ENCODE results near the gene SDK1.

SDK1 gene

DNA sequence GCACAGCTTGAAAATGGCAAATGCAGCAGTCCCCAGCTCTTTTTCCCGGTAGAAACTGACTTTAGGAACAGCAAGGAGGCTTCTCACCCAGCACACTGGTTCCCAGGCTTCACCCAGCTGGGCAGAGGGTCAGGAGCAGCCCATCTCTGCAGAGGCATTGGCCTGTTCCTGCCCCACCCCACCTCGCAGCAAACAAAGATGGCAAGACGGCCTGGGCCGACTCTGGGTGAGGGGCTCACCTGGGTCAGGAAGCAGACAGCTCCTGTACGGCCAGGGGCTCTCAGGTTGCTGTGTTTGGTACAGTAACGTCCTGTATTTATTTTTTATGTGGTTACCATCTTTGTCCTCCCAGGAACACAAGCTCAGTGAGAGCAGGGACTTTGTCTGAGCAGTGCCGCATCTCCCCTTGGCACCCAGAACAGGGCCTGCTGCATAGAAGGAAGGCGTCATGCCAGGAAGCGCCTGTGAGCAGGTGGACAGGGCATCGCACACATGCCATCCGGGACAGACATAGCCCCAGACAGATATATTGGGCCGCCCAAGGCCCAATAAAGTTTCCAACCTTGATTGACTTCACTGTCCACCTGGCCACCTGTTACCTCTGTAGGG, 796.1 kb downstream of the SDK1 start:
- H3K14ac ChIP-seq (ENCODE audit: low read length) = no peak overlapping the region
- DNase-seq = no peak
- no peaks in the 10 kb centered on the region for H3K79me2 ChIP-seq (ENCODE audit: control insufficient read depth, insufficient read depth, low read length, poor library complexity)
- no peak overlapping the region for H2BK5ac ChIP-seq (ENCODE audit: low read depth, low read length, poor library complexity)
- no peak overlapping the region for H3K27ac ChIP-seq (ENCODE audit: low read depth, low read length)
- H3K79me1 ChIP-seq (ENCODE audit: low read length) = no peaks in the 10 kb centered on the region
- no peak overlapping the region for H3K9ac ChIP-seq (ENCODE audit: low read length)
- H4K91ac ChIP-seq (ENCODE audit: low read depth, low read length) = no peak overlapping the region
- H2BK120ac ChIP-seq (ENCODE audit: insufficient read depth, low read length, poor library complexity) = no peak overlapping the region
- H2BK12ac ChIP-seq (ENCODE audit: low read length) = no peak overlapping the region
- peaks cover 3% of the 10 kb centered on the region in 2 experiments for H3K4me1 ChIP-seq (ENCODE audit: control insufficient read depth in 1 of 2, insufficient read depth in 2 of 2, low read length in 2 of 2)
- no peaks in the 10 kb centered on the region for H3K27me3 ChIP-seq (ENCODE audit: insufficient read depth, low read length)
- peaks cover 4% of the 10 kb centered on the region for H3K9me3 ChIP-seq (ENCODE audit: insufficient read depth, low read depth, low read length)
- peaks cover 4 to 7% of the 10 kb centered on the region in 2 experiments for H3K36me3 ChIP-seq (ENCODE audit: control insufficient read depth in 1 of 2, insufficient read depth in 2 of 2, low read length in 2 of 2)
- H4K12ac ChIP-seq (ENCODE audit: low read depth, low read length) = no peak overlapping the region
- no peak overlapping the region for H3K4me2 ChIP-seq (ENCODE audit: low read length)
- no peak overlapping the region for H4K8ac ChIP-seq (ENCODE audit: low read depth, low read length)
- H3K4me3 ChIP-seq (ENCODE audit: low read depth, low read length) = no peak overlapping the region
- H3K4ac ChIP-seq (ENCODE audit: low read depth, low read length) = no peak overlapping the region
- no peak overlapping the region for H2AFZ ChIP-seq (ENCODE audit: insufficient read depth, low read length, poor library complexity)
- H3K23ac ChIP-seq (ENCODE audit: low read length) = no peak overlapping the region
- WGBS (ENCODE audit: extremely low coverage, insufficient coverage, insufficient read length) = no CpG with 5 or more reads among the region's 12 CpGs
- H2AK5ac ChIP-seq (ENCODE audit: low read length) = no peak overlapping the region
- H3K18ac ChIP-seq (ENCODE audit: low read length) = no peak overlapping the region

DNA sequence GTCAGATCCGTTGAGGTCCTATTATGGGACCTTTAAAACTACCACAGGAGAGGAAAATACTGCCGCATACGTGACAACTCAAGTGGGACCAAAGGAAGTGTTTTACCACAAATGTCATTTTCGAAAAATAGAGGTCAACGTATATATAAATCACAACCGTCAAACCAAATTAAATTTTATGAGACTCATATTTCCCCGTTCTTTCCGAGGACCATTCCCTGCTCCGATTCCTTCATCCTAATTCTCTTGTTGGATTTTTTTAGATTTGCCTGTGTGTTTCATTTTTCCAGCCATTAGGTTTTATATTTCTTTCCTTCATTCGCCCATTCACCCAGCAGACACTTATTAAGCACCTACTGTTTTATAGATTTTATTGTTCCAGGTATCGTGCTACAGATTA, 797.1 kb downstream of the SDK1 start:
- Histone ChIP-seq H3K9me3 (ENCODE audit: insufficient read depth, low read depth, low read length) (peaks cover 4% of the 10 kb centered on the region), H3K36me3 (ENCODE audit: control insufficient read depth in 1 of 2, insufficient read depth in 2 of 2, low read length in 2 of 2) (peaks cover 4% of the 10 kb centered on the region in 2 experiments), H2BK5ac (ENCODE audit: low read depth, low read length, poor library complexity) (no peak overlapping the region), H3K27ac (ENCODE audit: low read depth, low read length) (no peak overlapping the region), H4K91ac (ENCODE audit: low read depth, low read length) (no peak overlapping the region), H3K79me1 (ENCODE audit: low read length) (no peaks in the 10 kb centered on the region), H3K9ac (ENCODE audit: low read length) (no peak overlapping the region), H3K4ac (ENCODE audit: low read depth, low read length) (no peak overlapping the region), H3K4me2 (ENCODE audit: low read length) (no peak overlapping the region), H4K8ac (ENCODE audit: low read depth, low read length) (no peak overlapping the region), H3K18ac (ENCODE audit: low read length) (no peak overlapping the region), H3K4me1 (ENCODE audit: control insufficient read depth in 1 of 2, insufficient read depth in 2 of 2, low read length in 2 of 2) (no peaks in the 10 kb centered on the region), H2AFZ (ENCODE audit: insufficient read depth, low read length, poor library complexity) (no peak overlapping the region), H3K4me3 (ENCODE audit: low read depth, low read length) (no peak overlapping the region), H3K23ac (ENCODE audit: low read length) (no peak overlapping the region), H3K79me2 (ENCODE audit: control insufficient read depth, insufficient read depth, low read length, poor library complexity) (no peaks in the 10 kb centered on the region), H3K27me3 (ENCODE audit: insufficient read depth, low read length) (no peaks in the 10 kb centered on the region), H2BK12ac (ENCODE audit: low read length) (no peak overlapping the region), H2AK5ac (ENCODE audit: low read length) (no peak overlapping the region), H3K14ac (ENCODE audit: low read length) (no peak overlapping the region), H2BK120ac (ENCODE audit: insufficient read depth, low read length, poor library complexity) (no peak overlapping the region), H4K12ac (ENCODE audit: low read depth, low read length) (no peak overlapping the region)
- DNase-seq = no peak
- WGBS (ENCODE audit: extremely low coverage, insufficient coverage, insufficient read length) = 100% methylated on average over 3 of the region's 11 CpGs

DNA sequence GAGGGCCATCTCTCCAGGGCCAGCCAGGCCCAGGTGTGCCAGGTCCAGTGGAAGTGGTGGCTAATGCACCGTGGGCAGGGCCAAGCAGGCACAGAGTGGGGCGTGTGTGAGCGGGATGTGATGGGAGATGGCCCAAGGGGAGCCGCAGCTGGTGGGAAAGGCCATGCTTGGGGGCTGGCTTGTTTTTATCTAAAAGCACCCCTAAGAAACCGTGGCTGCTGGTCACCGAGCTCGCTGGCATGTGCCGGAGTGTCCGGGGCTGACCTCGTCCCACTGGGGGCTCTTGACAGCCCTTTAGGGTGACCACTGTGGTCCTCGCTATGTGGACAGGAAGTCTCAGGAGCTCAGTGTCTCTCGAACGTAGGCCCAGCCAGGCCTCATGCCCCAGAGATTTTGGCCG, 798.6 kb downstream of the SDK1 start:
- Histone ChIP-seq H3K36me3 (ENCODE audit: control insufficient read depth in 1 of 2, insufficient read depth in 2 of 2, low read length in 2 of 2) (peaks cover 4% of the 10 kb centered on the region in 2 experiments), H3K23ac (ENCODE audit: low read length) (no peak overlapping the region), H3K79me2 (ENCODE audit: control insufficient read depth, insufficient read depth, low read length, poor library complexity) (no peaks in the 10 kb centered on the region), H3K9me3 (ENCODE audit: insufficient read depth, low read depth, low read length) (peaks cover 4% of the 10 kb centered on the region), H3K4me1 (ENCODE audit: control insufficient read depth in 1 of 2, insufficient read depth in 2 of 2, low read length in 2 of 2) (no peaks in the 10 kb centered on the region), H2AK5ac (ENCODE audit: low read length) (no peak overlapping the region), H3K27me3 (ENCODE audit: insufficient read depth, low read length) (no peaks in the 10 kb centered on the region), H3K79me1 (ENCODE audit: low read length) (no peaks in the 10 kb centered on the region), H3K4ac (ENCODE audit: low read depth, low read length) (no peak overlapping the region), H2AFZ (ENCODE audit: insufficient read depth, low read length, poor library complexity) (no peak overlapping the region), H4K91ac (ENCODE audit: low read depth, low read length) (no peak overlapping the region), H3K18ac (ENCODE audit: low read length) (no peak overlapping the region), H3K27ac (ENCODE audit: low read depth, low read length) (no peak overlapping the region), H3K4me2 (ENCODE audit: low read length) (no peak overlapping the region), H3K9ac (ENCODE audit: low read length) (no peak overlapping the region), H2BK12ac (ENCODE audit: low read length) (no peak overlapping the region), H3K4me3 (ENCODE audit: low read depth, low read length) (no peak overlapping the region), H2BK120ac (ENCODE audit: insufficient read depth, low read length, poor library complexity) (no peak overlapping the region), H2BK5ac (ENCODE audit: low read depth, low read length, poor library complexity) (no peak overlapping the region), H3K14ac (ENCODE audit: low read length) (no peak overlapping the region), H4K8ac (ENCODE audit: low read depth, low read length) (no peak overlapping the region), H4K12ac (ENCODE audit: low read depth, low read length) (no peak overlapping the region)
- WGBS (ENCODE audit: extremely low coverage, insufficient coverage, insufficient read length) = no CpG with 5 or more reads among the region's 14 CpGs
- DNase-seq = no peak

DNA sequence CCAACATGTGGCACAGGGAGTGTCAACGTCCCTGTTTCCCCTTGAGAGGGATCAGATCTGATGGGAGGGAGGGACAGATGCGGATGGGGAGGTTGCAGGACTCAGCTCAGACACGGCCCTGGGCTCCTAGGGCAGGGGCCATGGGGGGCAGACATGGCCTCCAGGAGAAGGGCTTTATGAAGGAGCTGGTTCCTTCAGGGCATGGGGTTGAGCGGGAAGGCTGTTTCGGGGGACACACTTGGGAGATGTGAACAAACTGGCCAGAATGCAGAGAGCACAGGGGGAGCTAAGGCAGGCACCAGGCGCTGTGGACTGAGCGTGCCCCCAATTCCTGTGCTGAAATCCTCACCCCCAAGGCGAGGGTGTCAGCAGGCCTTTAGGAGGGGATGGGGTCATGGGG, 799.1 kb downstream of the SDK1 start:
- Histone ChIP-seq H2BK120ac (ENCODE audit: insufficient read depth, low read length, poor library complexity) (no peak overlapping the region), H2AFZ (ENCODE audit: insufficient read depth, low read length, poor library complexity) (no peak overlapping the region), H2BK5ac (ENCODE audit: low read depth, low read length, poor library complexity) (no peak overlapping the region), H3K9ac (ENCODE audit: low read length) (no peak overlapping the region), H3K79me2 (ENCODE audit: control insufficient read depth, insufficient read depth, low read length, poor library complexity) (no peaks in the 10 kb centered on the region), H3K9me3 (ENCODE audit: insufficient read depth, low read depth, low read length) (peaks cover 4% of the 10 kb centered on the region), H3K36me3 (ENCODE audit: control insufficient read depth in 1 of 2, insufficient read depth in 2 of 2, low read length in 2 of 2) (peaks cover 4% of the 10 kb centered on the region in 2 experiments), H3K18ac (ENCODE audit: low read length) (no peak overlapping the region), H4K8ac (ENCODE audit: low read depth, low read length) (no peak overlapping the region), H3K4me2 (ENCODE audit: low read length) (no peak overlapping the region), H3K23ac (ENCODE audit: low read length) (no peak overlapping the region), H4K12ac (ENCODE audit: low read depth, low read length) (no peak overlapping the region), H3K4me3 (ENCODE audit: low read depth, low read length) (no peak overlapping the region), H3K79me1 (ENCODE audit: low read length) (no peaks in the 10 kb centered on the region), H3K27ac (ENCODE audit: low read depth, low read length) (no peak overlapping the region), H4K91ac (ENCODE audit: low read depth, low read length) (no peak overlapping the region), H2AK5ac (ENCODE audit: low read length) (no peak overlapping the region), H3K4ac (ENCODE audit: low read depth, low read length) (no peak overlapping the region), H3K14ac (ENCODE audit: low read length) (no peak overlapping the region), H2BK12ac (ENCODE audit: low read length) (no peak overlapping the region), H3K4me1 (ENCODE audit: control insufficient read depth in 1 of 2, insufficient read depth in 2 of 2, low read length in 2 of 2) (no peaks in the 10 kb centered on the region), H3K27me3 (ENCODE audit: insufficient read depth, low read length) (no peaks in the 10 kb centered on the region)
- DNase-seq = no peak
- no CpG with 5 or more reads among the region's 8 CpGs for WGBS (ENCODE audit: extremely low coverage, insufficient coverage, insufficient read length)

Measured in trophoblast cell (in vitro differentiated cells and primary cell).